Glomerular visceral epithelial cell (primary cell): ENCODE measurements around the gene RTRAF.
A peak's percentile ranks its signal among the peaks of the same experiment; 100 is the strongest.

Experiments used
- DNase-seq: peaks from one replicate; pipeline ENCODE4 v3.0.0-alpha.2; 2016; ENCODE audit errors: extremely low spot score

The RTRAF gene

DNA sequence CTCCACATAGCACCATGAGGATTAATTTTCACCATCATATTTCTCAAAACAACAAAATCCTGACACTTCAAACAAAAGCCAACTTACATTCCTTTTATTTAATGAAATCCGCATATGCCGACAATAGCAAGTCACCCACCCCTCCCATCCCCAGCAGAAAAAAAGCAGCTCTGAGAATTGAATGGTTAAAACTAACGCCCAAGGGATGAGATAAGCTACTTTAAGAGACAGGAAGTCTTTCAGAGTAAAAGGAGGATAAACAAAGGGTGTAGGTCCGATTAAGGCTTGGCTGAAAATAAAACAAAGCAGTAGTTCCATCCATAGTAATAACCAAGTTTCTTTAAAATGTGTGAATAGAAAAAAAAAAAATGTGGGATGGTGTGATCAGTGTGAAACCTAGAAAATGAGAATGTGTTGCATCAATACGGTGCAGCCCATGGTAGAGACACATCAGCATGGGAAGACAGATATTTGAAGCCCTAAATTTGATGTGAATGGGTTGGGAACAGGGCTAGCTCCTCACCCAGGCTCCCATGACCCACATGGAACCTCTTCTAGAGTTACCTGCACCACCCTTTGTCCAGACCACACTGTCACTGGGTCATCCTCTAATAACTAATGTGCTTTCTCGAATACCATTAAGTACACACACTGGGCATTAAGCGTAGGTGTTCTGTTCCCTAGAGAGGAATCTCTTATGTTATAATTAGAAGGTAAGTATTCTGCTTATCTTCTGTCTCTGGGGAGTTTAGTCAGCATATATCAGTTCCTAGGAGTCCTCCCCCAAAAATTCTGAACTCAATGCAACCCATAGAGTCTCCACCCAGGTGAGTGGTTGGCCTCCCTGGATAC is 31.7 kb downstream of the RTRAF start:
- DNase-seq = no peak

DNA sequence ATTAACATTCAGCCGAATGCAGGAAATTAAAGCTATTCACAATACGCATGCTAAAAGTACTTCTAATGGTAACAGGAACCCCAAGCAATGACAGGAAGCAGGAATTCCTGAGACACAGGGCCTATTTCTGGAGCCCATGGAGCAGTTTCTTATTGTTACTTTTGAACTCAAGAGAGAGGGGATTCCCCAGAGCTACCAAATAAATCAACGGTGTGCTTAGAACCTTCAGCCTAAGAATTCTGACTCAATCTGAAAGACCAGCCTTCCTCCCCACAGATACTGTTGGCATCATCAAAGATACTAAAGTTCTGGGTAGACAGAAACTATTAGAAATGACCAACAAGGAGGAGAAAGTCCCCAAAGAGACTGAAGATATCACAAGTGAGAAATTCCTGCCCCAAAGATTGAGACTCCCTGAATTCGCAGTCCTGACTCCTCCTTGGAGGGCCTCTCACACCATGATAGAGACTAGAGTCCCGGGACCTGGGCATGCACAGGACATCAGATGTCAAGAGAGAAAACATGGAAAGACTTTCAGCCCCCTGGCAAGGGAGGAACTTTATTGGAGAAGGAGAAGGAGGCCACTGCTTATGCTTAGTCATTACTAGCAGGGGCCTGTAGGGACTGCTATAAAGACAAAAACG is 32.7 kb downstream of the RTRAF start:
- no peak for DNase-seq

DNA sequence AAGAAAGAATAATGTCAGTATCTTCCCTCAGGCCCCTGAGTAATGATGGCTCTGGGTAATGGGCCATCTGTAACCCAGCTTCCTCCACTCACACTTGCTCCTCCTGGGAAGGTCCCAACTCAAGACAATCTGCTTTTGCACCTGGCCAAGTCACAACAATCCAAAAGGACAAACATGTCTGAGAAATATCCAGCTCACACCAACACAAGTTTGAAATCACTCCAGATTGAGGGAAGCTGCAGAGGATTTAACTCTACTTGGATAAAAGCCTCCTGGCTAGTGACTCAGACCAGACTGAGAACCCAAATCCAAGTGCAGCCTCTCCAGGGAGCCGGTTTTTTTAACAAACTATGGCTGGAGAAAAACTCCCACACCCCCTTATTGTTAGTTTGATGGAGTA is 34.2 kb downstream of the RTRAF start:
- DNase-seq = no peak

DNA sequence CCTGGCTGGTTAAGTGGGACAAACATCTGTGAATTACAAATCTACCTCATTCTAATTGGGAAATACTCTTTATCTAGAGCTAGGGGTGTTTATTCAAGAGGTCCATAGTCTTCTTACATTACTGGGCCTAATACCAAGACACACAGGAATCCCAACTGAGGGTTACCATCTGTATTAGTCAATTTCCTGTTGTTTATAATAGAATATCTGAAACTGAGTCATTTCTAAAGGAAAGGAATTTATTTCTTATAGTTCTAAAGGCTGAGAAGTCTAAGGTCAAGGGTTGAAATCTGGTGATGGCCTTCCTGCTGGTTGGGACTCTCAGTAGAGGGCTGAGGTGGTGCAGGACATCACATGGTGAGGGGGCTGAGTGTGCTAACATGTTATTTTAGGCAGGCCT is 36.0 kb downstream of the RTRAF start:
- DNase-seq = no peak

DNA sequence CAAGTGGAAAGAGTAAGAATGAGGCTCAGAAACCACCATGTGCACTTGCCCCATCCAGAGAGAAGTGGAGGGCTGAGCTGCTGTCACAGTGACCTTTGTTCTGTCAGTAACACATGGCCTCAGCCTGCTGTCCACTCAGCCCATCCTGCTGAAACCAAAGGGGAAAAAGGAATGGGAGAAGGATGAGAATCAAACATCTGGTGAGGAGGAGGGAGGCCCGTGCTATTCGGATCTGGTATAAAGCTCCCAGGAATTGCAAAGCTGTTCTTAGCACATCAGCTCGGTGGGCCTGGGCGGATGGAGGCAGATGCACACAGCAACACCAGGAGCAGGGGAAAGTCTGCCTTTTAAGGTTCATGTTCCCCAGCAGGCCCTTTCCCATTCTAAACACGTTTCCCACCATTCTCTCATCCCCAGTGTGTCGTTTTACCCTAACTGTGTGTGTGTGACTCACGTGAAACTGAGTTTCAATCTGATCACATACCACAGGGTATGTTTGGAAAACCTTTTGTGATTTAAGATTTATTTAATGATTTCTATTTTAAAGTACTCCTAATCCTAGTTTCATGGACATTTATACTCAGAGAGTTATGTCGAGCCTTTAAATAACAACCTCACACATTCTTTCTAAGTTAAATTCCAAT is 36.8 kb downstream of the RTRAF start:
- no peak for DNase-seq

DNA sequence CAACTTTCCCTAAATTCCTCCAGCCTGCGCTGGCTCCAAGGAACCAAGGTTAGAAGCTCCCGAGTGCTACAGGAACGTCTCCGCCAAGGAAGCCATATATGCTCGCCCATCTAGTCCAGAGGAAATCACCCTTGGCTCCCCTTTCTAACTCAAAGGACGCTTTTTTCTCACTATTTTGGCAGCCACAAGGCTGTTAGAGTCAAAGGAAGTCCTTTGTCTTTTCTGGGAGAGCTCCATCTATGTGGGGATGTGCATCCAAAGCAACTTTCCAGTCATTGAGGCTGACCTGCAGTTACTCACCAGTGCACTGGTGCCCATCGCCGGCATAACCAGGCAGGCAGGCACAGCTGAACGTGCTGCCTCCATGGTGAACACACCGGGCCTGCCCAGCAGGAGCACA is 37.6 kb downstream of the RTRAF start:
- no peak for DNase-seq

DNA sequence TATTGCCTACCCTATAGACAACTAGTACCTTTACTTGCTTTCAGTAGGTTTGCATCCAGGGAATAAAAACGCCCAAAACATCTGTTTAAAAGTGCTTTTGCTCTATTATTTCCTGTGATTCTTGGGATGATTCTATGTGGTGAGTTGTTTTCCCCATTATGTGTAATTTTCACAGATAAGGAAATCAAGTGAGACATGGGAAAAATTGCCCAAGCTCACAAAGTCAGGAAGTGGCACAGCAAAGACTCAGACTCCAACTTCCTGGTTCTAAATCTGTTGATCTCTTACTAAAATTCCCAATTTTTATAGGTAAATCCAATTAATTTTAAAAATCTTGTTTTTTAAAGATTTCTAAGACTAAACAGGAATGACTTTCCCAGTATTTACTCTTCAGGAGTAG is 40.5 kb downstream of the RTRAF start:
- no peak for DNase-seq

DNA sequence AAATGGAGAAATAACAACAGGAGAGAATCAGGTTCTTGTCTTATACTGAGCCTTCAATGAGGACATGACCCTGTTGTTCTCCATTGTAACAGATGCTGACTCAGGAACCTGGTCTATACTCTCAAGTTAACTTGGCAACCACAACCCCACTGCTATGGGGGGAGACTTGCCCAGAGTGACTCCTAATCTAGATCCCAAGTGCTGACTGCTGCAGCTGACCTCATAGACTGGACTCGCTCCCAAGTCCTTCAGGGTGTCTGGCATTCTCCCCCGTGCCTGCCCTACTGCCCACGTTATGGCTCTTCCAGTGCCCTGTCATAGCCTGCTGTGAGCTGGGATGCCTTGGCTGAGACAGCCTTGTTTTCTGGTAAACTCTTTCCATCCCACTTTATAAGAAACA is 42.4 kb downstream of the RTRAF start:
- DNase-seq = peak; percentile 12

DNA sequence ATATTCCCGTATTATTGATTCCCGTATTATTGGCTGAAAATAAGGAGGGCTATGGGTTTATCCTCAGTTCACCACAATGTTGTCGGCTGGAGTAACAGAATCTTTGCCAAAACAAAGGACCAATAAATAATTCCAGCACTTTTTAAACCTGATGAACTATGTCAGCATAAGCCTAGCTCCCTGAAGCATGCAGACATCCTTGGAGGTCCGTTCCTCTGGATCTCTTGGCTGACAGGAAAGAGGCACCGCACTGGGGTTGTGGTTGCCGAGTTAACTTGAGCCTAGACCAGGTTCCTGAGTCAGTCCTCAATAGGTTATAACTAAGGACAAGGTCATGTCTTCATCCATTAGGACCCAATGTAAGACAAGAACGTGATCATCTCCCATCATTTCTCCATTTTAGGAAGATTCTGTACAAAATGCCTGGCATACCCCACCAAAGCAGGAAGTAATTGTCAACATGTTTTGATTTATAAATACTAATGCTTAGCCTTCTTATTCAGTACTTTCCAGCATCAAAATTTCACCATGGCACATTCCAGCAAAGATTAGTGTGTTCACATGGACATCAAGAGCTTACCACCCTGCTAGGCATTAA is 43.0 kb downstream of the RTRAF start:
- no peak for DNase-seq

DNA sequence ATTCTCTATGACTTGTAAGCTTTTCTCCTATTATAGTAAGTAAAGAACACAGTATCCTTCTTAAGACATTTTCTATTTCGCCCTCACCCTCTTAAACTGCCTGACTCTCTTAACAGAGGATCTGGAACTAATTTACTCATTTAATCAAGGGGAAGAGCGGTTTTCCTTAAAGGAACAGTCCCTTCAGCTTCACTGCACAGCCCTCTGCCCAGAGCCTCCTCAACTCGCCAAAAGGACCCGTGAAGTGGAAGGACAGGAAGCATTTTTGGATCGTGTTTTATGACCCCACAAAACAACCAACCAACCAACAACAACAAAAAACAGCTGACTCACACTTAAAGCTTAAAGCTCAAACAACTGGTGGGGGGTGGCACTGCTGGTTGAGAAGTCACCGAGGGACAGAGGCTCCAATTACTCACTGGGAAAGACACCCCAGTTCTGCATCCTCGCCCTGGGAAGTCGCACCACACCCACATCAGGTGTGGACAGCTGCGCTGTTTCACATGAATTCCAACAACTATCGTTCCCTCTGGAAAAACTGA is 43.8 kb downstream of the RTRAF start:
- no peak for DNase-seq

DNA sequence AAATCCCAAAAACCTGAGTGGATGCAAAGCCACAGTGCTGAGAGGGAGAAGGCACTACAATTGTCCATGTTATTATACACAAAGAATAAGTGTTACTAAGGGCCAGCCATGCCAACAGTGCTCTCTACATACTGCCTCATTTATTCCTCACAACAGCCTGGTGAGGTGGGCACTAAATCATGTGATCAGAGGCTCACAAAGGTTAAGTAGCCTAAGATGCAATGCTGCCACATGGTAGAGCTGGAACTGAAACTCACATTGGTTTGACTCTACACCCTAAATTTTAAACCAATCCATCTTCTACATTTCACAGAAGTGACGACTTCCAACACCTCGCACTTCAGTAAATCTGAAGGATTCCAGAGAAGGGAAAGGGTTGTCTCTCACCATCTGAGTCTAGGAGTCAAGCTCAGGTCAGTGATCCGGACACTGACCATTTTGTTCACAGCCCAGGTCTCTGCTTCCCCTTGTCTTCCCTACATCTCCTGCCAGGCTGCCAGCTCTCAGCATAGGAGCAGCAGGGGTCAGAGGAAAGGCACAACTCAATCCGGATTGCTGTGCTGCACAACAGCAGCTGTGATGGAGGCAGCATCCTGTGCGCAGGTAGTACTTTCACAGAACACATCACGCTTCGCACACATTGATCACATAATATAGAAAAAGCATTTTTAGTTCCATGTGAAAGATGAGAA is 49.9 kb downstream of the RTRAF start:
- DNase-seq = no peak

DNA sequence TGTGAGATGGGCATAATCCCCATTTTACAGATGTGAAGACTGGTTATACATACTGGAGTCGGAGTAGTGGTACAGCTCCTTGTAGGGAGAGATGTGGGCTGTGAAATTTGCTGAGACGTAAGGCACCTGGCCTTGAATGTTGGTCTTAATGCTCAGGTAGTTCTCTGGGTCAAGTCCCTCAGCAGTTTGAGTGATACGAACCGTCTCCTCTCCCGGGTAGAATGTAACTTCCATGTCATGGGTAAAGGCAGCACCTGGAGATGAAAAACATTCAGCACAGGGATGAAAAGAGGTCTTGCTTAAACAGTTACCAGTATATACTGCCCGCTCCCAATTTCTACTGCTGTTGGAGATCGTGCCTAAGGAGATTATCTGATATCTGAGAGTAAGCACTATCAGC is 51.3 kb downstream of the RTRAF start:
- DNase-seq = no peak

DNA sequence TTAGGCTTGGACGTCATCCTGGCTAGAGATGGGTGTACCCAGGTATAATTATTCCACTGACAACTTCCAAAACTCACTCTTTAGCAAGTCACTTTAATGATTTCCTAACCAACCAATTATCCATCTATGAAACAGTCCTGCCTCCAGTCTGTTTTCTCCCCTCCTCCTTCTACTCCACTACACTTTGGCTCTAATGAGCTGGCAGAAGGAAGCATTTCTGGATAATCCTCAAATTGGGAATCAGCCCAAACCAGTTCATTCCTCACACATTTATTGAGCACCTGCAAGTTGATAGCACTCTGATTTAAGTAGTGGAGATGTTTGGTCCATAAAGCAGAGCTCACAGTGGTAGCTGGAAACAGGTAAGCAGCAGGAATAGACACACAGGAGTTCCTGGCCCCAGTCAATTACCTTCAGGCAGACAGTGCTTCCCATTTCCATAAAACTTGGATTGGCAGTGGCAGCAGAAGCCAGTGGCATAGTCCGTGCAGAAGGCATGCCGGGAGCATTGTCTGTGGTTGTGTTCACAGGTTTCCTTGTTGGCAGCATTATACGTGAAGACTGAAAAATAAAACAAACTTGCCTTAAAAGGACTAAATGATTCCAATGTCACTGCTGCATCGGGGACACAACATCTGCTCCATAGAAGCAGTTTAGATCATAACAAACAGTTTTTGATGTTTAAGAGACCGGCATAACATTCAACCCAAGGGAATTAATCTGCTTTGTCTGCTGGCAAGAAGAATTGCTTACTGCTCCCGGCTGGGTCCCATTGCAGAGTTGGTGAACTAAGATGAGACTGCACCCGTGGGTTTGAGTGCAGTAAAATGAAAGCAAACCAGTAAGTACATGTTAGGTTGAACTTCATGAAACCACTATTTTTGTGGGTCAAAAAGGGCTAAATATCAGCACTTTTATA is 53.3 kb downstream of the RTRAF start:
- no peak for DNase-seq

DNA sequence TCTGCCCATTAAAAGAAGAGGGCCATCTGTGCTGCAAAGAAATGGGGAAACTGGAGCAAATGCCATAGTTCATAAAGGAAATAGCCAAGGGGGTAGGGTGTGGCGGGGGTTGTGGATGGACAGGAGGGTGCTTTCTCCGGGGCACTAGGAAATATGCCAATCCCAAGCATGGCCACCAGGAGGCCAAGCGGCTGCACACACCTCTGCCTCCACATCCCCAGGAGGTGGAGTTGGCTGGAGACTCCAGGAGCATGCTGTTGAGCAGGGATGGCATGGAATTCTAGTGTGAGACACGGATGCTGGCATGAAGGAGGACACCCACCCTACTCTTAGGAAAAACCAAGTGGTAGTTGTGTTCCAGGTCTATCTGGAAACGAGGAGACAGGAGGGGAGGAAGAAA is 54.3 kb downstream of the RTRAF start:
- peak; percentile 28 for DNase-seq

DNA sequence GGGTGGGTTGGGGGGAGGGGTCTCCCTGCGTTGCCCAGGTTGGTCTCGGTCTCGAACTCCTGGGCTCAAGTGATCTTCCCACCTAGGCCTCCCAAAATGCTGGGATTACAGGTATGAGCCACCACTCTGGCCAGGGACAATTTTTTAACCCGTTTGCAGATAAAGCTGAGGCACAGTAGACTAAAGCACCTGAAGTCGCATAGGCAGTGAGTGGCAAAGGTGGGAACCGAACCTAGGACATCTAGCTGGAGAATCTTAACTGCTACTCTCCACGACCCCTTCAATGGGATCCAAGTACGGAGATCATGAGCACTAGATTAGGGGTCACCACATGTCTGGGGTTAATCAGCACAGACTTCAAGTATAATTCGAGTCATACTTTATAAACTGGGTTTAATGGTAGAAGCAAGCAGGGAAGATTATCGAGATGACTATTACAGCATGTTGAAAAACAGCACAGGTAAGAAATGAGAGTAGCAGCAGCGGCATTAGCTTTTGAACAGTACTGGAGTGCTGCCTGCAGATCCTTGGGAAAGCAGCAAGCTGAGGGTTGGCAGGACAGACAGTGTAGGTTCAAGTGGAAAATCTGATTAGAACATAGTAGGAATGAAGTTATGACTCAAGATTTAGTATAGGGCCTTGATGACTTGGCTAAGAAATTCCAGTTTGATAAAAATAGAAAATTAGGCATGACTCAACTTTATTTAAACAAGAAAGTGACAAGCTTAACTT is 55.6 kb downstream of the RTRAF start:
- DNase-seq = peak; percentile 35

DNA sequence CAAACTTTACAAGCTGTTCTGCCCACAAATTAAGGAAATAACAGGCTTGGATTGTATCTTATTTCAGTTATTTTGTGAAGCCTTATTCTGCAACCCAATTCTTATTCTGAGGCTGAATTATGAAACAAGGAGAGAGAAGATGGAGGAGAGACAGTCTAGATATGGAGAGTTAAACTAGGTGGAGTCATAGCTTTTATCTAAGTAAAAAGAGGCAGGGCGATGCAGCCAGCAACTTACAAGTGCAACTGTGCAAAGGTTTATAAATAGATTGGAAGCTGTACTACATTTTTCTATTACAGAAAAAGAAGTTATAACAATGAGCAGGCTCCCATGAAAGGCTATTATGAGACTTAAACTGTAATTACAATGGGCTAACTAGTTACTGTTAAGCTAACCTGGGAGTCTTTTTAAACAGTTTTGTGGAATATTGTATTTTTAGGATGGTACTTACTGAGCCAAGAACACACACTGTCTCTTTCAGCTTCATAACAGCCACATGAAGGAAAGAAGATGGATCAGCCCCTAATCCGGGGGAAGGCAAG is 57.1 kb downstream of the RTRAF start:
- DNase-seq = no peak

DNA sequence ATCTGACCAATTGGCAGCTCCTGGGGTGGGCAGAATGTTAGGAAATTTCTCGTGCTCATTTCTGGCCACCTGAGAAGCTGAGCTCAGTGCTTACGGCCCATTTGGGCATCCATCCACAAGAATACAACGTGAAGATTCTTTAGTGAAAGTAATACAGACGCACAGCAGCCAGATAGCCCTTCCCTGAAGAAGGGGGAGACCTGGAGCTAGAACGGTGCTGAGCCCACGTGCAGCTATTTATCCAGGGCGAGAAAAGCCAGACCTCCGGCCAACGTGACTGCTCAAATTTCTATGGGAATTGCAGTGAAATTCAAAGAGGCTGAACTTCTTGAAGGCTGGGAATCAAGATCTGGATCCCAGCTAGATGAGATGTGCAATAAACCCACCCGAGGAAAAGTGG is 58.8 kb downstream of the RTRAF start:
- no peak for DNase-seq

DNA sequence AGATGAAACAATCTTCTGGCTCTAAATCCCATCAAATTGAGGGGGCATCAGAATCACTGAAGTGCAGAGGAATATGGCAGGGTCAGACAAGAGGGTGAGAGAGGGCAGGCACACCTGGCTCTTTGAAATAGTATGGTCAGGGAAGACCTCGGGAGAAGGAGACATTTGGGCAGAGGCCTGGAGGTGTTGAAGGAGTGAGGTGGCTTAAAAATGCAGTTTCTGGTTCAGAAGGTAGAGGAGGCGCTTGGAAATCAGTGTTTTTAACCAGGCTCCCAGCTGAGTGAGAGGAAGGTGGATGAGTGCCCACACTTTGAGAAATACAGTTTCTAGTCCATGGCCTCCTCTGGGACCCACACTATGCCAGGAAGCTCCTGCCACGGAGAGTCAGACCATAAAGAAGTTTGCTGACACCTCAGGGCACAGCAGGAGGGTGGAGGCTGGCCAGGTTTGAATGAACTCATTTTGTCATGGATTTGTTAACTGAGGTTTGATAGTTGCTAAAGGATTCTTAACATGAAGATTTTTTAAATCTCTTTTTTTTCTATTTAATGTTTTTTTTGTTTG is 59.4 kb downstream of the RTRAF start:
- no peak for DNase-seq

DNA sequence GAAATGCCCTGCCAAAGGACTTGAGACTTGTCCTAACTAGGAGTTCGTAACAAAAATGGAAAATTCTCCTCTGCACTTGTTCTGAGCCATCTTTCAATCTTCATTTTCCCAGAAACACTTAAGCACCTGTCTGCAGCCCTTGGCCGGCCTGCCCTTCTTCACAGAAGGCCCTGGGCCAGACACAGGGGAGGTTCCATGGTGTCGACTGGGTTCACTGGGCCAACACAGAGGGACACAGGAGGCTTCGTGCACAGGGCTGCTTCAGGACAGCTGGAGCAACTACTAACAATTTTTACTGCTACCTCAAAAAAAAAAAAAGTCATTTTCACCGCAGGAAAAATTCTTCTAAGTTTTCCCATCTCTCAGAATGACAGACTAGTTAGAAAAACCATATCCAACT is 59.9 kb downstream of the RTRAF start:
- no peak for DNase-seq
